Left ventricle myocardium inferior (tissue), 1 donor: ENCODE data around the gene RFPL2. TPM values are rescaled to one million over a fixed set of nuclear protein-coding genes. Genes with fewer than 3 reads are reported as not detected.

Source experiments
- DNase-seq: peaks from one replicate; pipeline ENCODE4 v3.0.0-alpha.2; 2020
- H3K27ac ChIP-seq: fragments of 200-600 bp; replicated peaks from 2 replicates; pipeline ENCODE4 v1.8.0; 2021
- H3K27me3 ChIP-seq: fragments of 200-600 bp; 2 replicates; pipeline ENCODE4 v1.8.0; 2021; ENCODE audit warnings: low read depth
- H3K36me3 ChIP-seq: fragments of 200-600 bp; 2 replicates; pipeline ENCODE4 v1.8.0; 2021
- H3K4me1 ChIP-seq: fragments of 200-600 bp; 2 replicates; pipeline ENCODE4 v1.8.0; 2021
- H3K4me3 ChIP-seq: fragments of 200-600 bp; 2 replicates; pipeline ENCODE4 v1.8.0; 2021; ENCODE audit warnings: mild to moderate bottlenecking, moderate library complexity
- H3K9me3 ChIP-seq: fragments of 200-600 bp; replicated peaks from 2 replicates; pipeline ENCODE4 v1.8.0; 2021
- intact Hi-C: fragments of 100-400 bp; cut with micrococcal nuclease; formaldehyde crosslinking; loops from one replicate; pipeline ENCODE4 v1.11.0; 2022
- total RNA-seq: library from RNA; stranded (reverse); fragmentation: NEBNext Ultra II Directional; extraction: Animal tissue kit (Norgen Biotek cat#: 25700); gene quantifications from one replicate; pipeline ENCODE4 v1.2.1, GENCODE V29; 2021
- TF ChIP-seq, protein P1 (sequence below): fragments of 200-600 bp; IDR thresholded peaks from 2 replicates; pipeline ENCODE4 v1.8.0; 2021; ENCODE audit warnings: antibody characterized with exemption, mild to moderate bottlenecking, borderline replicate concordance
- donor health status: DM: no; HTN: yes; CAD: no; lungs with severe emphysema.

The RFPL2 gene
- total RNA-seq, 1 donor from 2014 or later = 0.08 TPM

DNA sequence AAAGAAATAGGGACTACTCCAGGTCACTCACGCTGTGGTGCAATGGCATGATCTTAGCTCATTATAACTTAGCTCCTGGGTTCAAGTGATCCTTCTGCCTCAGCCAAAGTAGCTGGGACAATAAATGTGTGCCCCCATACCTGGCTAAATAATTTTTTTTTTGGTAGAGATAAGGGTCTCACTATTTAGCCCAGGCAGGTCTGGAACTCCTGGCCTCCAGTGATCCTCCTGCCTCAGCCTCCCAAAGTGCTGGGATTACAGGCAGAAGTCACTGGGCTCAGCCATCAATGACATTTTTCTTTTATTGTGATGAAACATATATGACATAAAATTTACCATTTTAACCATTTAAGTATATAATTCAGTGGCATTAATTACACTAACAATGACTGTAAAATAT lies 39.7 kb upstream of the RFPL2 start:
- H3K9me3 ChIP-seq = no peaks in the 10 kb centered on the region
- H3K36me3 ChIP-seq = no peaks in the 10 kb centered on the region

DNA sequence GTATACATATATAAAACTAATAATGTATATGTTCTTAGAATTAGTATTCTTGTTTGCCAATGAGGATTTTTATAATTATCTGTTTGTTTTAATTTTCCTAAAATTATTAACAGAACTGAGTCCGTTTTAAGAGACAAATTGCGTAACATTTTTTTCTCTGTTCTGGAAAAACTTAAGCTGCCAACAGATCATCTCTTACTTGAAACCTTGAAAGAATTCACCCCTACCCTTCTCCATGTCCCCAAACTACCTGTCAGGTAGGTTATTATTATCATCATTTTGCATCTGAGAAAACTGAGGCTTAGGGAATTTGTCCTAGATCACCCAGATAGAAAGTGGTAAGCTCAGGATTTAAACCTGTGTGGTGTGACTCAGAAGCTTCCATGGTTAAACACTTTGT lies 35.6 kb upstream of the RFPL2 start:
- H3K27ac ChIP-seq = no peak overlapping the region
- no peaks in the 10 kb centered on the region for H3K36me3 ChIP-seq
- H3K9me3 ChIP-seq = no peaks in the 10 kb centered on the region
- TF ChIP-seq, protein P1, sequence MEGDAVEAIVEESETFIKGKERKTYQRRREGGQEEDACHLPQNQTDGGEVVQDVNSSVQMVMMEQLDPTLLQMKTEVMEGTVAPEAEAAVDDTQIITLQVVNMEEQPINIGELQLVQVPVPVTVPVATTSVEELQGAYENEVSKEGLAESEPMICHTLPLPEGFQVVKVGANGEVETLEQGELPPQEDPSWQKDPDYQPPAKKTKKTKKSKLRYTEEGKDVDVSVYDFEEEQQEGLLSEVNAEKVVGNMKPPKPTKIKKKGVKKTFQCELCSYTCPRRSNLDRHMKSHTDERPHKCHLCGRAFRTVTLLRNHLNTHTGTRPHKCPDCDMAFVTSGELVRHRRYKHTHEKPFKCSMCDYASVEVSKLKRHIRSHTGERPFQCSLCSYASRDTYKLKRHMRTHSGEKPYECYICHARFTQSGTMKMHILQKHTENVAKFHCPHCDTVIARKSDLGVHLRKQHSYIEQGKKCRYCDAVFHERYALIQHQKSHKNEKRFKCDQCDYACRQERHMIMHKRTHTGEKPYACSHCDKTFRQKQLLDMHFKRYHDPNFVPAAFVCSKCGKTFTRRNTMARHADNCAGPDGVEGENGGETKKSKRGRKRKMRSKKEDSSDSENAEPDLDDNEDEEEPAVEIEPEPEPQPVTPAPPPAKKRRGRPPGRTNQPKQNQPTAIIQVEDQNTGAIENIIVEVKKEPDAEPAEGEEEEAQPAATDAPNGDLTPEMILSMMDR = no peak
- intact Hi-C loops = no loop called here
- peaks cover 14% of the 10 kb centered on the region for H3K27me3 ChIP-seq
- H3K4me3 ChIP-seq = no peak overlapping the region
- DNase-seq = no peak
- H3K4me1 ChIP-seq = no peaks in the 10 kb centered on the region

More for the DNA sequence above, 39.7 kb upstream of the RFPL2 start:
- intact Hi-C loops = no loop called here
- Histone ChIP-seq H3K4me3 (no peak overlapping the region), H3K27me3 (no peaks in the 10 kb centered on the region), H3K4me1 (no peaks in the 10 kb centered on the region), H3K27ac (no peak overlapping the region)
- TF ChIP-seq, protein P1 = no peak
- DNase-seq = no peak

DNA sequence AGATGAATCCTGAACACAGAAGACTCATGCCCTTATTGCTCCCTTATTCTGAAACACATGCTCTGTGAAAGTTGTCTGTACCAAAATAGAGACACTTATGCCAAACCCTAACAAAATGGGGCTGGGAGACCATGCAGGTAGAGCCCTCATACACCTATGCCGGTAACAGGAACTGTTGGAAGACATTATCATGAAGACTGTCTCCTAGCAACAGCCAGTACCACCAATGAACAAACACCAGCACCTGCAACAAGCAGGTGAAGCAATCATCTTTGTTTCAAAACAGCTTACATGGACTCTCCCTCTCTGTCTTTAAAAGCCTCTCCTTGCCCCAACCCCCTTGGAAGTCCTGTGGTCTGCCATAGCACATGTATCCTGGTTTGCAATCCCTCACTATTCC lies 33.0 kb upstream of the RFPL2 start:
- Histone ChIP-seq H3K27me3 (peaks cover 28% of the 10 kb centered on the region), H3K4me3 (no peak overlapping the region), H3K27ac (no peak overlapping the region), H3K9me3 (no peaks in the 10 kb centered on the region), H3K36me3 (no peaks in the 10 kb centered on the region), H3K4me1 (no peaks in the 10 kb centered on the region)
- intact Hi-C loops = no loop called here
- TF ChIP-seq, protein P1 = no peak
- no peak for DNase-seq

DNA sequence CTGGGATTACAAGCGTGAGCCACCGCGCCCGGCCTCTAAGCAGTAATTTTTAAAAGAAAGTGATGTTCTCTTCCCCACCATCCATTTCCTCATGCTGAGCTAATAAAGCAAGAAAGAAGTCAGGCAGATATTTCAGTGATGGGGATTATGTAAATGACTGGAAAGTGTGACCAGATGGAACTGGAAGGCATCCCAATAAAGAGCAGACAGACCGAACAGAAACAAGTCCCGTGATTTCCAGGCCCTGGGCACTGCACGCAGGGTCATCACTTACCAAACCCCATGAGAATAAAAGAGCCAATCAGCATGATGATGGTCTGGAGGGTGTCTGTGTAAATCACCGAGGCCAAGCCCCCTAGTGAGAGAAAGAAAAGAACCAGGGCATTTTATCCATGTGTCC lies 32.1 kb upstream of the RFPL2 start:
- DNase-seq = no peak
- Histone ChIP-seq H3K4me3 (no peak overlapping the region), H3K27me3 (peaks cover 28% of the 10 kb centered on the region), H3K36me3 (no peaks in the 10 kb centered on the region), H3K9me3 (no peaks in the 10 kb centered on the region), H3K4me1 (no peaks in the 10 kb centered on the region), H3K27ac (no peak overlapping the region)
- TF ChIP-seq, protein P1 = no peak
- intact Hi-C loops = no loop called here

DNA sequence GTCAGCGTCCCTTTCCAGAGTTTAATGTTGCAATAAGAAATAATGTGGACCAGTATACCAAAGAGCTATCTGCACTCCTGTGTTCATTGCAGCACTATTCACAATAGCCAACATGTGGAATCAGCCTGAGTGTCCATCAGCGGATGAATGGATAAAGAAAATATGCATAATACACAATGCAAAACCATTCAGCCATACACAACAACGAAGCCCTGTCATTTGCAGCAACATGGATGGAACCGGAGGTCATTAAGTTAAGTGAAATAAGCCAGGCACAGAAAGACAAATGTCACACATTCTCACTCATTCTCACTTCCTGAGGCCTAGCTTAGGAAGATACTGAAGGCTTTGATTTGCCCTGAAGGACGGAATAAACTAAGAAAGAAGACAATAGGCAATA lies 28.2 kb upstream of the RFPL2 start:
- Histone ChIP-seq H3K27ac (no peak overlapping the region), H3K9me3 (no peaks in the 10 kb centered on the region), H3K27me3 (peaks cover 24% of the 10 kb centered on the region), H3K4me1 (no peaks in the 10 kb centered on the region), H3K36me3 (no peaks in the 10 kb centered on the region), H3K4me3 (no peak overlapping the region)
- TF ChIP-seq, protein P1 = no peak
- intact Hi-C loops = no loop called here
- no peak for DNase-seq
